ENCODE data around the gene ITIH2.

DNA sequence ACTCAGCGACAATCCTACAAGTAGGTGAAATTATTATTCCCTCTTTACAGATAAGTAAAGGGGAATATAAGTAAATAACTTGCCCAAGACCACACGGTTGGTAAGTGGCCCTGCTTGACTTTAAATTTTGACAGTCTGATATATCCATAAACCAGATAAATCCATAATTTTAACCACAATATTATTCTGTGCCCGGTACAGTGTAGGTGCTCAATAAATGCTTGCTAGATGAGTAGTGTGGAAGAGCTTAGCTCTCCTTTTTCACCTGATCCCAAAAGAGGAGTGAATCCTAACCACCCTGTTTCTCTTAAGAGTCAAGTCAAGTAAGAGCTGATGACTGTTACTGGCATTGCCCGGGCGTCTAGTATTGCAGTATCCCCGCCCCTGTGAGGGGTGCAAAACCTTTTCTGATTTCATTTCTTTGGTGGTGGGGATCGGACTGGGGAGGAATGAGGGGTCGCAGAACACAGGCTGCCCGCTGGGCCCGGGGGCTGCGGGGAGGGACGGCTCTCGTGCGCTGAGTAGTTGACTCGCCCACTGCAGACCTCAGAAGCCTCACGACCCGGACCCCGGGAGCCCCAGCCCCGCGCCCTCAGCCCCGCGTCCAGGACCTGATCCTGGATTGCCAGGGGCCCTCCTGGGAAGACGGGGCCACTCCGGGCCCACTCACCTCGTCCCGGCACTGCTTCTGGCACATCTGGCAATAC, 84.2 kb downstream of the ITIH2 start:
- no peak for TF ChIP-seq POLR2A (IDR thresholded peaks at IDR 0.05; ENCODE audit: low read length)
- no peak for TF ChIP-seq GATA1 (IDR thresholded peaks at IDR 0.05; ENCODE audit: low read depth, low read length)
